GM12873 (cell line): Measurements from ENCODE around the gene SLC6A12.

Experiments used
- TF ChIP-seq, protein P1 (sequence below): IDR thresholded peaks from 2 replicates; pipeline ENCODE4 v1.5.1; 2012; ENCODE audit warnings: low read depth, mild to moderate bottlenecking, moderate library complexity, low read length, control low read depth; ENCODE audit not compliant: insufficient read depth; ENCODE audit errors: missing control alignments

Gene SLC6A12

DNA sequence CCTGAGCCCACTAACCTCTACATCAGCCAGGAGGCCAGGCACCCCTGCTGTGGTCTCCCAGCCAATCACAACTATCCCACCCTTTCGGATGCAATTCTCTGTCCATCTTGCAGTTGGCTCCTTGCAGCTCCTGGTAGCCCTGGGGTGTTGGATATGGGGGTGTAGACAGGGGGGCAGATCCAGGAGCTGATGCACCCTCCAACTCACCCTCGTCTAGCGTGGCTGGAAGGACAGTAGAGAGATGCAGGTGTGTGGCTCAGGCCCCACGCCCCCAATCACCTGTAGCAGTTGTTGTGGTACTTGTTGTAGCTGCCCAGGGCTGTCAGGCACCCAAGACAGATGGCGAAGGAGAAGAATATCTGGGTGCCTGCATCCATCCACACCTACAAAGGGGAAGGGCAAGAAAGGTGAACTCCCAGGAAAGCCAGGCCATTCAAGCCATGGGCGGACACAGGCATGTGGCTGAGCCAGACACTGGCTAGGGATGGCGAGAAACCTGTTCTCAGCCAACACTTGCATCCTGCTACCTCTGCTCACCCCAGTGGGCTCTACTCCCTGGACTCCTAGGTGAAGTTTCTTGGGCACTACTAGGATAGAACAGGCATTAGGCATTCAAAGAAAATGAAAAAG, 13.4 kb upstream of the SLC6A12 start:
- TF ChIP-seq, protein P1, sequence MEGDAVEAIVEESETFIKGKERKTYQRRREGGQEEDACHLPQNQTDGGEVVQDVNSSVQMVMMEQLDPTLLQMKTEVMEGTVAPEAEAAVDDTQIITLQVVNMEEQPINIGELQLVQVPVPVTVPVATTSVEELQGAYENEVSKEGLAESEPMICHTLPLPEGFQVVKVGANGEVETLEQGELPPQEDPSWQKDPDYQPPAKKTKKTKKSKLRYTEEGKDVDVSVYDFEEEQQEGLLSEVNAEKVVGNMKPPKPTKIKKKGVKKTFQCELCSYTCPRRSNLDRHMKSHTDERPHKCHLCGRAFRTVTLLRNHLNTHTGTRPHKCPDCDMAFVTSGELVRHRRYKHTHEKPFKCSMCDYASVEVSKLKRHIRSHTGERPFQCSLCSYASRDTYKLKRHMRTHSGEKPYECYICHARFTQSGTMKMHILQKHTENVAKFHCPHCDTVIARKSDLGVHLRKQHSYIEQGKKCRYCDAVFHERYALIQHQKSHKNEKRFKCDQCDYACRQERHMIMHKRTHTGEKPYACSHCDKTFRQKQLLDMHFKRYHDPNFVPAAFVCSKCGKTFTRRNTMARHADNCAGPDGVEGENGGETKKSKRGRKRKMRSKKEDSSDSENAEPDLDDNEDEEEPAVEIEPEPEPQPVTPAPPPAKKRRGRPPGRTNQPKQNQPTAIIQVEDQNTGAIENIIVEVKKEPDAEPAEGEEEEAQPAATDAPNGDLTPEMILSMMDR, result no peak

DNA sequence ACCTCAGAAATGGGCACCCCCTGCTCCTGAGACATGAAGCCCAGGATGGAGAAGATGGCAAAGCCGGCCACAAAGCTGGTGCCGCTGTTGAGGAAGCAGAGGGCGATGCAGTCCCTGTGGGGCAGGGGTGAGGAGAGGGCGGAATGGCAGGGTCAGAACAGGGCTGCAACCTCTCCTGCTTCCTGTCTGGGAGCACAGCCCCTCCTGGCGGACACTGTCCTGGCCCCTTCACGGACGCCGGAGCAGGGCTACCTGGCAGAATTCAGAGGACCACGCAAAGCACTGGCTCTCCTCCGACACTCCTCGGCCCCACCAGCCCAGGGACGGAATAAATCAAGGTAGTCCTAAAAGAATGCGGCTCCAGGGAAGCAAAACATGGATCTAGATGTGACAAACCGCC, 12.4 kb upstream of the SLC6A12 start:
- TF ChIP-seq, protein P1, result no peak

DNA sequence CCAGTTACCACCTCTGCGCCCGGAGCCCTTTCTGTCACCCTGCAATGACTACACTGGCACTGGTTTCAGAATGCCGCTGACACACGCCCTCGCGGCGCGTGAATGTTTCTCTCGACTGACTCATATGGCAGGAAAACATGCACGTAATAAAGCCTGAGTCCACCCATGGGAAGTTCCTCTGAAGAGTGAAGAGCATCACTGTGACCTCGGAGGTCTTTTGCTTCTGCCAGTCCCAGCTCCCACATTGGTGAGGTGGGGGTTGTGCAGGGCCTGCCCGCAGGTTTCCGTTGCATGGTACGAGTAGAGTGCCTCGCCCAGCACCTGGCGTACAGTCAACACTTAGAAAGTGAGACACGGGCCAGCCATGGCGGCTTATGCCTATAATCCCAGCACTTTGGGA, 11.1 kb upstream of the SLC6A12 start:
- TF ChIP-seq, protein P1, result no peak

DNA sequence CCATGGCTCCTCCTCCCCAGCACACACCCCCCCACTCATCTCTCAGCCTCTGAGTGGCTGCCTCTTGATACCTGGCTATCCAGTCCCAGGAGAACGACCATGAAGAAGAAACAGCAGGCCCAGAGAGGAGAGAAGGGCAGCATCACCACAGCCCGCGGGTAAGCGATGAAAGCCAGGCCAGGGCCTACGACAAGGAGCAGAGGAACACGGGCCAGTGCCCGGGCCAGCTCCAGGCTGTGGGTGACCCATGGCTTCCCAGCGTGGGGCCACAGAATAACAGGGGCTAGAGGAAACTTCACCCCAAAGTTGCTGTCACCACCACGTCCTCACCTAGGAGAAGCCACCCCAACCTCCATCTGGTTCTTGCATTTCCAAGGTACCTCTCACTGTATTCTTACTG, 10.4 kb upstream of the SLC6A12 start:
- TF ChIP-seq, protein P1, result no peak

DNA sequence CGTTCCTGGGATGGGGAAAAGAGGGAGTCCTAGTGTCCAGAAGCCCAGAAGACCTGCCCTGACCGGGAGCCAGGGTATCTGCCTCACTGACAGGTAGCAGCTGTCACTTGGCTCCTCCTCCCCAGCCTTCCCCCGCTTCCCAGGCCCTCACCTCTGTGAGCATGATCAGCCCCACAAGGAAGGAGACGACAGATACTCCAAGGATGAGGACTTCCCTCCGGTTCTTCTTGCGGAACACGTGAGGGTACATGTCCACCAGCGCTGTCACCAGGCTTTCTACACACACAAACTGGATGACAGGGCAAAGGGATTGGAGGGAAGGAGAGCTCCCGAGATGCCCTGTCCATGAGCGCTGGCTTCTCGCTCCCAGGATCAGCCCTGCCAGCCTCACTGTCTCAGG, 9.9 kb upstream of the SLC6A12 start:
- TF ChIP-seq, protein P1, result no peak

DNA sequence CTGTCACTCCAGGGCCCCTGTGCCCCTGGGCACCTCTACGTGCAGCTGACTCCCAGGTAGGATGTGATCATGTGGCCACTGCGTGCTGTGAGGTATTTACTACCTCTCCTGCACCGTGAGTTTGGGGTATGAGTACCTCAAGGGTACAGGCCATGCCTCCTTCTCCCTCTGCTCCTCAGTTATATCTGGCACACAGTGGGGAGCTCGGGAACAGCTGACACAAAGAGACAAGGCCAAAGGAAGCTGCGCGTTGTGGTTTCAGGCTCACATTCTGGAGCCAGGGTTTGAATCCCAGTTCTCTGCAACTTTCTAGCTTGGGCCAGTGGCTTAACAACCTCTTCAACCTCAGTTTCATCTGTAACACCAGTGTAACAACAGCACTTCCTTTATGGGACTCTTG, 7.8 kb upstream of the SLC6A12 start:
- TF ChIP-seq, protein P1, result no peak

DNA sequence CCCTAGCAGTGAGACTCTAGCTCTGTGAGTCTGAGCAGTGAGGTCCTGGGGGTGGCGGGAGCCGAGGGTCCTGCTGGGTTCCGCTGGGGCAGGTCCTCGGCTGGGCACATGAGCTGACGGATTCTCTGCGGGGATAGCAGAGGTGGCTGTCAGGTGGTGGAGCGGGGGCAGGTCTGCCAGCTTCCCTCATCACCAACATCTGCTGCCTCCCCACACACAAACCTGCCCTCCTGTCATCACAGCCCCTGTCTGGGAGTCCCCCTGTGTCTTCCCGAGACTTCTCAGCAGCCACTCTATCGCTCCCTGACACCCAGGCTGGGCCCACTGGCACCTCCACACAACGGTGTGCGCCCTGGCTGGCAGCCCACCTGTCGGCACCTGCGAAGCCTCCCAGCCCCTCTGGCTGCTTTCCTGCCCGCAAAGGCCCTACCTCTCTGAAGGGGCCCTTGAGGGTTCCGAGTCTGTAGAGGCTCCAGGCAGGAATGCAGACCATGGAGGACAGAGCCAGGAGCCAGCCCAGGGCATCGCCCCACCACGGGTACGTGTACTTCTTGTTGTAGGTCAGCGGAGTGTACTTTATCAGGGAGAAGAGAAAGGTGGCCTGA, 7.1 kb upstream of the SLC6A12 start:
- TF ChIP-seq, protein P1, result no peak
